ENCODE measurements around the gene NT5C3B.
A peak's percentile ranks its signal among the peaks of the same experiment; 100 is the strongest.

The NT5C3B gene

DNA sequence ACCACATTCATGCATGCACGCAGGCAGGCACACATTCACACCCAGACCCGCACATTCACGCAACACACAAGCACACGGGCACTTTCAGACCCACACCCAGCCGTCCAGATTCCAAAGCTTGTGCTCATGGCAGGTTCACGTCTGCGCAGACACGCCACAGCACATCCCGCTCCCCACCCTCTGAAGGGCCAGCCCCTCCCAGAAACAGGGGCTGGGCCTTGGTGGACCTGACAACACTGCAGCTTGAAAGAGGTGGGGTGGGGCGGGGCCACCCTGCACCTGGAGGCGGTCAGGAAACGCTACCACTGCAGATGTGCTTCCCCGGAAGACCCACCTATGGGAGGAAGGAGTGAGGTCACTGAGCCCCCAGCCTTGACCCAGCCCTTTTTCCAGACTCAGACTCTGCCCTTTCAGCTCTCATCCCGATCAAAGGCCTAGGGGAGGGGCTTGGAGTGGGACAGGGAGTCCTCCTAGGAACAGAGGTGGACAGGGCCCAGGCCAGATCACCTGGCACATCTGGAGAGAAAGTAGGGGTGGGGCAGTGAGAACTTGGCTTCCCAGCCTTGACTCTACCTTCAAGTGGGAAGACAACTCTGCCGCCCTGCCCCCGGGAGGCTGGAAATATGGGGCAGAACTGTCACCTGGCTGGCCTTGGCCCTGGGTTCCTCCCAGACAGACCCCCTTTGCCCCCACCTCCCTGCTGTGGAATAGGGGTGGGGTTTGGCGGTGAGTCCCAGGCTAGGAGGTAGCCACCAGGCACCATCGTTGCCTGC, 35.2 kb downstream of the NT5C3B start:
- peak overlapping the region; percentile 71; the same call in 1 of the 2 replicates for H2AFZ ChIP-seq (ENCODE audit: low read length)
- H3K79me2 ChIP-seq (ENCODE audit: insufficient read depth, low read length), result no peaks in the 10 kb centered on the region
- no peak overlapping the region for H3K4me2 ChIP-seq (ENCODE audit: low read depth, low read length, poor library complexity, severe bottlenecking)
- no peak overlapping the region for H3K4me3 ChIP-seq (ENCODE audit: low read length, poor library complexity, severe bottlenecking)
- H3F3A ChIP-seq (ENCODE audit: low read depth), result no peaks in the 10 kb centered on the region
- peak overlapping the region; percentile 27 for H3K9ac ChIP-seq (ENCODE audit: low read depth, low read length, poor library complexity, severe bottlenecking)
- peaks cover 6% of the 10 kb centered on the region for H3K4me1 ChIP-seq (ENCODE audit: insufficient read depth, low read length, poor library complexity, severe bottlenecking)
- no peaks in the 10 kb centered on the region for H3K9me2 ChIP-seq (replicated peaks; ENCODE audit: low read depth, low read length)
- H3K36me3 ChIP-seq (ENCODE audit: insufficient read depth, low read length), result no peaks in the 10 kb centered on the region
- H3K27me3 ChIP-seq (ENCODE audit: insufficient read depth, low read length, poor library complexity, severe bottlenecking), result no peaks in the 10 kb centered on the region
- TF ChIP-seq EZH2phosphoT487 (IDR thresholded peaks at IDR 0.05; ENCODE audit: borderline replicate concordance), result no peak
- TF ChIP-seq, protein P1, sequence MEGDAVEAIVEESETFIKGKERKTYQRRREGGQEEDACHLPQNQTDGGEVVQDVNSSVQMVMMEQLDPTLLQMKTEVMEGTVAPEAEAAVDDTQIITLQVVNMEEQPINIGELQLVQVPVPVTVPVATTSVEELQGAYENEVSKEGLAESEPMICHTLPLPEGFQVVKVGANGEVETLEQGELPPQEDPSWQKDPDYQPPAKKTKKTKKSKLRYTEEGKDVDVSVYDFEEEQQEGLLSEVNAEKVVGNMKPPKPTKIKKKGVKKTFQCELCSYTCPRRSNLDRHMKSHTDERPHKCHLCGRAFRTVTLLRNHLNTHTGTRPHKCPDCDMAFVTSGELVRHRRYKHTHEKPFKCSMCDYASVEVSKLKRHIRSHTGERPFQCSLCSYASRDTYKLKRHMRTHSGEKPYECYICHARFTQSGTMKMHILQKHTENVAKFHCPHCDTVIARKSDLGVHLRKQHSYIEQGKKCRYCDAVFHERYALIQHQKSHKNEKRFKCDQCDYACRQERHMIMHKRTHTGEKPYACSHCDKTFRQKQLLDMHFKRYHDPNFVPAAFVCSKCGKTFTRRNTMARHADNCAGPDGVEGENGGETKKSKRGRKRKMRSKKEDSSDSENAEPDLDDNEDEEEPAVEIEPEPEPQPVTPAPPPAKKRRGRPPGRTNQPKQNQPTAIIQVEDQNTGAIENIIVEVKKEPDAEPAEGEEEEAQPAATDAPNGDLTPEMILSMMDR (conservative IDR thresholded peaks at IDR 0.05; ENCODE audit: low read length), result no peak
- no peaks in the 10 kb centered on the region for H3K9me3 ChIP-seq (ENCODE audit: insufficient read depth, low read depth, low read length)
- no peaks in the 10 kb centered on the region for H4K20me1 ChIP-seq (ENCODE audit: insufficient read depth, low read length, poor library complexity, severe bottlenecking)

DNA sequence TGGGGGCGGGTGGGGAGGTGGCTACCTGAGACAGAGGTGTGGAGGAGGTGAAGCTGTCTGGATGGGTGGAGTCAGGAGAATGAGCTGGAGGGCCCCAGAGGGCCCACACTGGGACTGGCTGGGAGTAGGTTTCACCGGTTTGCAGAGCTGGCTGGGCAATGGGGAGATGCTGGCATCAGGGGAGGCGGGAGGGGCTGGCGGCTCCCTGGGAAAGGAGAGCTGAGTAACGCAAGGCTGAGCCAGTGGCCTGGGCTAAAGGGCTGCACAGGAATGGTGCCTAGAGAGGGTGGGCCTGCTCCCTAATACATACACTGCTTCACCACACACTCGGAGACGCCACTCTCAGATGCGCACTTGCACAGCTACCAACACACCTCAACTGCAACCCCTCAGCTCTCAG, 36.7 kb downstream of the NT5C3B start:
- Histone ChIP-seq H4K20me1 (ENCODE audit: insufficient read depth, low read length, poor library complexity, severe bottlenecking) (no peaks in the 10 kb centered on the region), H3K79me2 (ENCODE audit: insufficient read depth, low read length) (no peaks in the 10 kb centered on the region), H3F3A (ENCODE audit: low read depth) (no peaks in the 10 kb centered on the region), H3K4me1 (ENCODE audit: insufficient read depth, low read length, poor library complexity, severe bottlenecking) (peaks cover 6% of the 10 kb centered on the region), H3K9me3 (ENCODE audit: insufficient read depth, low read depth, low read length) (no peaks in the 10 kb centered on the region), H3K4me3 (ENCODE audit: low read length, poor library complexity, severe bottlenecking) (no peak overlapping the region), H3K27me3 (ENCODE audit: insufficient read depth, low read length, poor library complexity, severe bottlenecking) (no peaks in the 10 kb centered on the region), H3K9me2 (replicated peaks; ENCODE audit: low read depth, low read length) (no peaks in the 10 kb centered on the region), H3K9ac (ENCODE audit: low read depth, low read length, poor library complexity, severe bottlenecking) (no peak overlapping the region), H2AFZ (ENCODE audit: low read length) (no peak overlapping the region), H3K36me3 (ENCODE audit: insufficient read depth, low read length) (no peaks in the 10 kb centered on the region), H3K4me2 (ENCODE audit: low read depth, low read length, poor library complexity, severe bottlenecking) (no peak overlapping the region)
- no peak for TF ChIP-seq EZH2phosphoT487 (IDR thresholded peaks at IDR 0.05; ENCODE audit: borderline replicate concordance)
- TF ChIP-seq, protein P1 (conservative IDR thresholded peaks at IDR 0.05; ENCODE audit: low read length), result no peak

DNA sequence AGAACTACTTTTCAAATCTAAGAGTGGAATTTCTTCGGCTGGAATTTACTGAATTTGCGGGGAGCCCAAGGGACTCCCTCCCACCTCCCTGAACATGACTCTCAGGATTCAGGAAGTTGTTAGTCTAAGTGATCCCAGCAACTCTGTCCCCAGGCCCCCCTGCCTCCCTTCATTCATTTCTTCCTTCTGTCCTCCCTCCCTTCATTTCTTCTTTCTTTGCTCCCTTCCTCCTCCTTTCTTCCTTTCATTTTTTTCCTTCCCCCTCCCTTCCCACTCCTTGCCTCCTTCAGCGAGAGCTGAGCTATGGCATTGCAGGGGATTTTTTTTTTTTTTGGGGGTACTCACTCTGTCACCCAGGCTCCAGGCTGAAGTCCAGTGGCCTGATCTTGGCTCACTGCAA, 38.7 kb downstream of the NT5C3B start:
- Histone ChIP-seq H3K4me1 (ENCODE audit: insufficient read depth, low read length, poor library complexity, severe bottlenecking) (peaks cover 18% of the 10 kb centered on the region), H2AFZ (ENCODE audit: low read length) (no peak overlapping the region), H3K4me3 (ENCODE audit: low read length, poor library complexity, severe bottlenecking) (no peak overlapping the region), H3F3A (ENCODE audit: low read depth) (no peaks in the 10 kb centered on the region), H4K20me1 (ENCODE audit: insufficient read depth, low read length, poor library complexity, severe bottlenecking) (no peaks in the 10 kb centered on the region), H3K9me3 (ENCODE audit: insufficient read depth, low read depth, low read length) (no peaks in the 10 kb centered on the region), H3K27me3 (ENCODE audit: insufficient read depth, low read length, poor library complexity, severe bottlenecking) (no peaks in the 10 kb centered on the region), H3K36me3 (ENCODE audit: insufficient read depth, low read length) (no peaks in the 10 kb centered on the region), H3K9ac (ENCODE audit: low read depth, low read length, poor library complexity, severe bottlenecking) (no peak overlapping the region), H3K4me2 (ENCODE audit: low read depth, low read length, poor library complexity, severe bottlenecking) (no peak overlapping the region), H3K79me2 (ENCODE audit: insufficient read depth, low read length) (no peaks in the 10 kb centered on the region), H3K9me2 (replicated peaks; ENCODE audit: low read depth, low read length) (no peaks in the 10 kb centered on the region)
- no peak for TF ChIP-seq EZH2phosphoT487 (IDR thresholded peaks at IDR 0.05; ENCODE audit: borderline replicate concordance)
- TF ChIP-seq, protein P1 (conservative IDR thresholded peaks at IDR 0.05; ENCODE audit: low read length), result no peak
